ENCODE data around the gene PHC2. TPM values are rescaled to one million over a fixed set of nuclear protein-coding genes. Genes with fewer than 3 reads are reported as not detected.
A peak's percentile ranks its signal among the peaks of the same experiment; 100 is the strongest.

The PHC2 gene
- total RNA-seq, 6 experiments from 2014 or later = 49.3 to 86.5 (median 66.8) TPM

GRCh38 chr1:33330361-33330890 lies 100.5 kb downstream of the PHC2 start:
- no peak overlapping the region for H3K27ac ChIP-seq
- 89% methylated on average over 3 of the region's 3 CpGs for WGBS (ENCODE audit: insufficient coverage, low coverage, low lambda C conversion rate, missing lambda C conversion rate)

GRCh38 chr1:33329600-33330305 lies 101.1 kb downstream of the PHC2 start:
- no peak for ATAC-seq

More at GRCh38 chr1:33330361-33330890, 100.5 kb downstream of the PHC2 start:
- Histone ChIP-seq H3K4me1 (peaks cover 2 to 62% (median 12%) of the 10 kb centered on the region in 4 donors), H3K36me3 (peaks cover 38 to 81% (median 54%) of the 10 kb centered on the region in 4 donors), H3K4me3 (no peak overlapping the region), H3K9me3 (no peaks in the 10 kb centered on the region), H3K27me3 (no peaks in the 10 kb centered on the region)
- ATAC-seq (no peak), DNase-seq (no peak)
- TF ChIP-seq CTCF (IDR thresholded peaks at IDR 0.05) (no peak), POLR2A (IDR thresholded peaks at IDR 0.05) (no peak)
- intact Hi-C loops (cut with DNase I) = no loop called here

GRCh38 chr1:33328817-33329216 lies 102.1 kb downstream of the PHC2 start:
- Histone ChIP-seq H3K9me3 (no peaks in the 10 kb centered on the region), H3K4me1 (peaks cover 0 to 45% (median 6%) of the 10 kb centered on the region in 4 donors), H3K4me3 (no peak overlapping the region), H3K27me3 (no peaks in the 10 kb centered on the region), H3K27ac (no peak overlapping the region), H3K36me3 (peaks cover 50 to 97% (median 69%) of the 10 kb centered on the region in 4 donors)
- WGBS (ENCODE audit: insufficient coverage, low coverage, low lambda C conversion rate, missing lambda C conversion rate) = 93% methylated on average over 11 of the region's 12 CpGs
- intact Hi-C loops (cut with DNase I) = no loop called here
- TF ChIP-seq CTCF (IDR thresholded peaks at IDR 0.05) = no peak
- TF ChIP-seq POLR2A (IDR thresholded peaks at IDR 0.05) = no peak
- DNase-seq (no peak), ATAC-seq (no peak)

More at GRCh38 chr1:33329600-33330305, 101.1 kb downstream of the PHC2 start:
- H3K36me3 ChIP-seq = peaks cover 42 to 88% (median 61%) of the 10 kb centered on the region in 4 donors
- no peak overlapping the region for H3K4me3 ChIP-seq
- H3K27ac ChIP-seq = no peak overlapping the region
- no peaks in the 10 kb centered on the region for H3K27me3 ChIP-seq
- TF ChIP-seq POLR2A (IDR thresholded peaks at IDR 0.05) (no peak), CTCF (IDR thresholded peaks at IDR 0.05) (no peak)
- H3K4me1 ChIP-seq = peaks cover 0 to 55% (median 8%) of the 10 kb centered on the region in 4 donors
- no peak for DNase-seq
- H3K9me3 ChIP-seq = no peaks in the 10 kb centered on the region
- intact Hi-C loops (cut with DNase I) = no loop called here
- WGBS (ENCODE audit: insufficient coverage, low coverage, low lambda C conversion rate, missing lambda C conversion rate) = 88% methylated on average over 14 of the region's 19 CpGs

- WGBS (ENCODE audit: insufficient coverage, low coverage, low lambda C conversion rate, missing lambda C conversion rate) = 44% methylated on average over 8 of the region's 9 CpGs
- ATAC-seq (peak; percentile 8 to 61 (median 36)), DNase-seq (peak in 2 of 3 donors; percentile 73 to 75)
- H3K27me3 ChIP-seq = no peaks in the 10 kb centered on the region
- H3K4me3 ChIP-seq = no peak overlapping the region
- no peaks in the 10 kb centered on the region for H3K9me3 ChIP-seq
- intact Hi-C loops (cut with DNase I) = no loop called here
- TF ChIP-seq CTCF (IDR thresholded peaks at IDR 0.05) (no peak), POLR2A (IDR thresholded peaks at IDR 0.05) (no peak)
- peaks cover 0 to 35% (median 3%) of the 10 kb centered on the region in 4 donors for H3K4me1 ChIP-seq
- H3K27ac ChIP-seq = peak overlapping the region in 1 of 3 donors; percentile 27
- H3K36me3 ChIP-seq = peaks cover 53 to 99% (median 77%) of the 10 kb centered on the region in 4 donors
Observed at GRCh38 chr1:33327587-33328325, 103.1 kb downstream of the PHC2 start.
